Hematopoietic multipotent progenitor cell treated with erythropoietin and hydrocortisone succinate and interleukin-3 and kit ligand, for 15 days (in vitro differentiated cells): ENCODE data around the gene SGIP1.

Source experiments
- DNase-seq: peaks from one replicate; pipeline ENCODE4 v3.0.0-alpha.2; 2015; ENCODE audit warnings: low spot score

The SGIP1 gene, protein sequence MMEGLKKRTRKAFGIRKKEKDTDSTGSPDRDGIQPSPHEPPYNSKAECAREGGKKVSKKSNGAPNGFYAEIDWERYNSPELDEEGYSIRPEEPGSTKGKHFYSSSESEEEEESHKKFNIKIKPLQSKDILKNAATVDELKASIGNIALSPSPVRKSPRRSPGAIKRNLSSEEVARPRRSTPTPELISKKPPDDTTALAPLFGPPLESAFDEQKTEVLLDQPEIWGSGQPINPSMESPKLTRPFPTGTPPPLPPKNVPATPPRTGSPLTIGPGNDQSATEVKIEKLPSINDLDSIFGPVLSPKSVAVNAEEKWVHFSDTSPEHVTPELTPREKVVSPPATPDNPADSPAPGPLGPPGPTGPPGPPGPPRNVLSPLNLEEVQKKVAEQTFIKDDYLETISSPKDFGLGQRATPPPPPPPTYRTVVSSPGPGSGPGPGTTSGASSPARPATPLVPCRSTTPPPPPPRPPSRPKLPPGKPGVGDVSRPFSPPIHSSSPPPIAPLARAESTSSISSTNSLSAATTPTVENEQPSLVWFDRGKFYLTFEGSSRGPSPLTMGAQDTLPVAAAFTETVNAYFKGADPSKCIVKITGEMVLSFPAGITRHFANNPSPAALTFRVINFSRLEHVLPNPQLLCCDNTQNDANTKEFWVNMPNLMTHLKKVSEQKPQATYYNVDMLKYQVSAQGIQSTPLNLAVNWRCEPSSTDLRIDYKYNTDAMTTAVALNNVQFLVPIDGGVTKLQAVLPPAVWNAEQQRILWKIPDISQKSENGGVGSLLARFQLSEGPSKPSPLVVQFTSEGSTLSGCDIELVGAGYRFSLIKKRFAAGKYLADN

DNA sequence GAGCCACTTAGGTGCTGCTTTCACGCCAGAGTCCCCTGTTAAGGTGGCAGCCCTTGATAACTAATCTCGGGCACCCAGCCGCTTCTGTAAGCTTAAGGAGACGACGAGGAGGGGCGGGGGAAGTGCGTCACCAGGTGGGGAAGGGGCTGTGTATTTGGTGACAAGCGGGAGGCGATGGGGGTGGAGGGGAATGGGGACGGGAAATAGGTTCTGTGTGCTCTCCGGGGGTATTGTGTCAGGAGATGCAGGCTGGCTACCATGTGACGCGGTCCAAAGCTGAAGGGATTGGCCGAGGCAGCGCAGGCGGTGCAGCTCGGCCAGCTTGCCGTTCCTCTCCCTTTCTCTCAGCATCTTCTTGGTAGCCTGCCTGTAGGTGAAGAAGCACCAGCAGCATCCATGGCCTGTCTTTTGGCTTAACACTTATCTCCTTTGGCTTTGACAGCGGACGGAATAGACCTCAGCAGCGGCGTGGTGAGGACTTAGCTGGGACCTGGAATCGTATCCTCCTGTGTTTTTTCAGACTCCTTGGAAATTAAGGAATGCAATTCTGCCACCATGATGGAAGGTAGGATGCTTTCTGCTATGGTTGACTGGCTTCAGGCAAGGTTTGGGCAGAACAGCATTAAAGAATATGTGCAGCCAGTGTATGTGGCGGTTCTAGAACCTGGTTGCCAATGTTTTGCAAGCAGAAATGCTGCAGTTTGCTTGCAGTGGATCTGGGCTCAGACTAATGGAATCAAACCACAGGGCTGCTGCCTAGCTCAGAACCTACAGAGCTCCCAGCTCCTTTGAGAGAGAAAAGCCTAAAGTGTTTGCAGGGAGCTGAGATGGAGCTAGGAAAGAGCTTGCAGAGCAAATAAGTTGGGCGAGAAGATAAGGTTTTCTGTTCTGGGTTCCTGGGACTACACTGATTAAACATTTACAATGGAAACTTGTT lies at the start of gene SGIP1:
Gene SGIP1 (plus strand): TSS at position 350 of the 937 bp plus-strand sequence. CDS start 206 bp downstream, at position 556.
- peak; percentile 56 for DNase-seq

DNA sequence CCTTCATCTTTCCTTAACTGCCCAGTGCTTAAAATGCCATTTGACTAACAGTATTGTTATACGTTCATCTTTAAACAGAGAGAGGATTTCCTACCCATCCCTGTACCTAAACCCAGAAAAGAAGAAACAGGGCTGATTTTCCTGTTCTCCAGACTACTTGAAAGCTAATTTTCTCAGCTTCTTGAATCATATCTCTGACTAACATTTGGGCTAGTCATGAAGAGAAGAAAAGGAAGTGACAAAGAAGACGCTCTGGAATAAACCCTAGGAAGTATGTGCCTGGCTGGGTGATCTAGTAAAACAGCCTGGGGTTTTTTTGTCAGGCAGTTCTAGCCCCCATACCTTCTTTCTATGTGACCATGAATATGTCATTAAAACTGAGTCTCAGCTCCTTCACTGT lies 44.8 kb upstream of the SGIP1 start:
- DNase-seq, result no peak

DNA sequence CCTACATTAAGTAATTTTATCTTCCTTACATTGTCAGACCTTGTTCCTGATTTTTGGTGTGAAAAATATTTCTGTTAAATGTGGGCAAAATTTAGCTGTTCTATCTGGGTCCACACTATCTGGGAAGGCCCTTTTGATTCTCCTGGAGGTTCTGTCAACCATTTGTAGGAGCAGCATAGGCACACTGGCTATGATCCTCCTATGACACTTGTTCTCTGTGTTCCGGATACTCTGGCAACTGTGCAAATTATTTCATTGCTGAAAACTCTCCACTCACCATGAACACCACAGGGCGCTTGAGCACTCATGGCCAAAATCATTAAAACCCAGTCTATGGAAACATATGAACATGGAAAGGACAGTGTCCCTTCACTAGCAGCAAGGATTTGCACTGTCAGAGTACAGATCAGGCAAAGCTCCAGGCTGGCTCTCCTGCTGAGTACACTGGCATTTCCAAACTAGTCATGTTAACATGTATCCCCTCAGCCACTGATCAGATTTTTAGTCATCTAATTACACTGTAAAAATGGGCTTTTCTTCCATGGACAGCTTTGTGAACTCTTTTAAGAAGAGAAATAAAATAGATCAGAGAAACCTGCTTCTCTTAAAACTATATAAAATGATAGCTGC lies 43.9 kb upstream of the SGIP1 start:
- DNase-seq, result no peak

DNA sequence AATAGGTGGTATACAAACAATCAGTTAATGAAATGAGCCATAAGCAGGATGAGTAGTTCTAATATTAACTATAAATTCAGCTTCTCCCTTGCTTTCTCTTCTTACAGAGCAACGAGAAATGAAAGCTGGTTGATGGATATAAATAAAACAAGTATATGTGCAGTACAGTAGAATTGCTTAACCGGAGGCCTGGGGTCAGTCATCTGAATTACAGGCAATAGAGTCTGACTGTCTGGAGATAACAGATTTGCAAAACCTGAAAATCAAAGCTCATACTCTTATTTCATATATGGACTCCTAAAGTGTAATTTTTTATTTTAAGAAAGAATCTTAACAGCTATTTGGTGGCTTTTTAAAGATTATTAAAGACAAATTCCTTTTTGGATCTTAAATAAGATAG lies 43.1 kb upstream of the SGIP1 start:
- no peak for DNase-seq

DNA sequence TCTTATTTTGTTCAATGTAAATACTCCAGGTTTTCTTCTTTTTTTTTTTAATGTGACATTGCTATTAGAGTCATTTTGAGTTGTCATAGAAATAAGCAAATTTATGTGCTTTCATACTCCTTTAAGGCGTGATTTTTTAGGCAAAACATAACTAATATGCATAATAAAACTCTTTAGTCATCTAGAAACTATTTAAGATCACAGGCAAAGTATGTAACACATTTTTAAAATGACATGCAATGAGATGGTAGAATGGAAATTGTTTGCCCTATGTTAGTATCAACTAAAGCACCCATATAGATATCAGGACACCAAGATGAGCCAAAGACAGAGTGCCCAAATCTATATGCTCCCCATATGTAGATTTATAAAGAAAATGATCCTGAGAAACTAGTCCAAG lies 41.5 kb upstream of the SGIP1 start:
- DNase-seq, result no peak

DNA sequence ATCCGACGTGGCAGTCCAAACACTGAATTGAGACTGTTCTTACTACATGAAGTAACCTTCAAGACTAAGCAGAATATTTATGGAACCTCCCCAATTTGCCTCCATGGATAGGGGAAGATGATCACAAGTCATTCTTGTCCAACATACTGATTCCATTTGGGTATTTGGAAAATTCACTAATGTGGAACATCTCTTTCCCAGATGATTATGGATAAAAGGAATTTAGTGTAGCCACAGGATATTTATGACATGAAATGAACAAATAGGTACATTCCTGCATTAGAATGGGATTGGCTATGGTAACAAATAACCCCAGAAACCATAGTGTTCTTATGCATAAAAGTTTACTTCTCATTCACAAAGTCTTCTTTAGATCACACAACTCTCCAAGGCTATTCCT lies 40.2 kb upstream of the SGIP1 start:
- DNase-seq, result no peak

DNA sequence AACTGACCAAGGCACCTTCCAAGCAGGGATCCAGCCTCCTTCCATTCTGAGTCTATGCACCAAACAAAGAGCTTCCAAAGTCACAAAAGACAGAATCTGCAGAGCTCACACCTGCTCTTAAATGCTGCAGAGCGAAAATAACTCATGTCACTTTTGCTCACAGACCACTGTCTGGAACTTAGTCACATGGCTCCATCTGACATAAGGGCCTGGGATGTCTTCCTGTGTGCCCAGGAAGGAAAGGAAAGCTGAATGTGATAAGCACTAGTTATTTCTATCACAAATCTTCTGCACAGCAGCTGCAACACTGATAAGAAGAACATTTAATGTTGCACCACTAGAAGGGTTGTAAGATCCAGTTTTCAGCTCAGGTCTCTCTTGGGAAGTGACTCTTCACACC lies 39.5 kb upstream of the SGIP1 start:
- no peak for DNase-seq

DNA sequence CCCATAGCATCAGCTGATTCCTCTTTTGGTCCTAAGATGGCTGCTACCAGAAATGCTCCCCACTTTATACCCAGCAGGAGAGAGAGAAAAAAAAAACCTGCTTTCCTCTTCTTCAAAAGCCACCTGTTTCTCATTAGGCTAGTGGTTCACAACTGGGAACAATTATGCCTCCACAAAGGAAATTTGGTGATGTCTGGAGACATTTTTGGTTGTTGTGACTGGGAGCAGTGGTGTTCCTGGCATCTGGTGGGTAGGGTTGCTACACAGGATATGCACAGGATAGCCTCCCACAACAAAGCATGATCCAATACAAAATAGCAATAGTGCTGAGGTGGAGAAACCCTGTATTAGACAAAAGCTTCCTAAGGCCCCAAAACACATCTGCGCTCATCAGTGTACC lies 38.5 kb upstream of the SGIP1 start:
- DNase-seq, result no peak

DNA sequence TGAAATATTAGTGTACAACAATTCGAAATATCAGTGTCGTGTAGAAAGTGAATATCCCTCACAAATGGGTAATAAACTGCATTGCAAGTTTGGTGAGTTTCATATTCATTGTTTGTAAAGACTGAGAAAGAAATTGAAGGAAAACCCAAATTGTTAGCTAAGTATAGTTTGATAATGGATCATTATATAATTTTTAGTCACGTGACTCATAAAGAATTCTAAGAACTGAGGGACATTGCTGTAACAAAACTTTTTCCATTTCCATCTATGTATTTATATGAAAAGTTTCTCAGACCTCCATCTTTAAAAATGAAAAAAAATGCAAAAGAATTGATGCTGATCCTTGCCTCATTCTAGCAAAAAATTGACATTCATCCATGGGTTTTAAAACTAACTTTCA lies 36.0 kb upstream of the SGIP1 start:
- no peak for DNase-seq

DNA sequence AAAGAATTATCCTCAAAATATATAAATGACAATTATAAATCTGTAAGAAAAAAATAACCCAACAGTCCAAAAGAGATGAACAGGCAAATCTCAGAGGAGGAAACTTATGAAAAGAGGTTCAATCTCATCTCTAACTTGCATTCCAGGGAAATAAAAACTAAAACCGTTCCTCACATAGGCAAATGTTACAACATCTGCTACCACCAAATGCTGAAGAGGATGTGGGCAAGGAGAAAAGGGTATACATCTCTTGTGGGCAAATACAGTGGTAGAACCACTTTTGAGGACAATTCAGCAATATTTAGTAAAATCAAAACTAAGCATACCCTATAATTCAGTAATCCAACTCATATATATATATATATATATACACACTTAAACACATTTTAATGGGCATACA lies 33.7 kb upstream of the SGIP1 start:
- DNase-seq, result no peak

DNA sequence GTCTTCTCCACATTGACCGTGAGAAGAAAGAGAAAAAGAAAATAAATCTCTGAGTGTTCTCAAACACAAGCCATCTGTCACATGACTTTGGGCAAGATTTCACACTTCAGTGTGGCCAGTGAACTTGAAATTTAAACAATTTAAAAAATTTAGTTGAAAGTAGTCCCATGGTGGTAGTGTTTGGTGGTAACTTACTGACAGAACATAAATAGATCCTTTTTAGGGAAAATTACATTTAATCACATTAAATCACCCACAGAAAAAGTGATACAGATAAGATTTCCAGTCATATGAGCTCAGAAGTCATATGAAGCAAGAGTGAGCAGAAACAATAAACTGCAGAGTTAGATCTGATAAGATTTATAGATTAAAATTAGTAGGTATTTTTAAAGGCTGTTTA lies 31.9 kb upstream of the SGIP1 start:
- DNase-seq, result no peak

DNA sequence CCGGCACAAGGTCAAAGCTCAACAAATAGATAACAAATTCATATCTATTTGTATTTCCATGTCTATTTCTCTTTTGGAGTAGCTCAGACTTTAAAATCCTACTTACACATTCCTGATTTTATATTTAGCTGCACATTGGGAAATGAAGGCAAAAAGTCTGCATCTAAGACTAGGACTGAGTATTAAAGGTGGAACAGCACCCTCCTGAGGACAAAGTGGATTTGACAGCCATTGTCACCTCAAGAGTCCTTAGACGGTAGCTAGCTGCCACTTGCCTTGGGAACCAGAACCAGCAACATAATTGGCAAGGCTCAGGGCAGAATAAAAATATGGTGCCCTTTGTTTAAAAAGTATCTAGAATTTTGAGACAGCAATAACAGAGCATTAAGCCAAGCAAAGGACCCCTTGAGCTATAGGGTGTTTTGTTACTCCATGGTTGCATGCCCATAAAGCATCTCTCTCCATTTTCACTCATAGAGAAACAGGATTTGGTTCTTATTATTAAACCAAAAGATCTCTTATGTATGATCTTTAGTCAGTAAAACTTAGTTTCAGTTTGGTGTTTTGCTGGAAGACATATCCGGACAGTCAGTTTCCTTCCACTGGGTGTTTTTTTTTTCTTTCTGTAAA lies 30.0 kb upstream of the SGIP1 start:
- DNase-seq, result peak; percentile 19

DNA sequence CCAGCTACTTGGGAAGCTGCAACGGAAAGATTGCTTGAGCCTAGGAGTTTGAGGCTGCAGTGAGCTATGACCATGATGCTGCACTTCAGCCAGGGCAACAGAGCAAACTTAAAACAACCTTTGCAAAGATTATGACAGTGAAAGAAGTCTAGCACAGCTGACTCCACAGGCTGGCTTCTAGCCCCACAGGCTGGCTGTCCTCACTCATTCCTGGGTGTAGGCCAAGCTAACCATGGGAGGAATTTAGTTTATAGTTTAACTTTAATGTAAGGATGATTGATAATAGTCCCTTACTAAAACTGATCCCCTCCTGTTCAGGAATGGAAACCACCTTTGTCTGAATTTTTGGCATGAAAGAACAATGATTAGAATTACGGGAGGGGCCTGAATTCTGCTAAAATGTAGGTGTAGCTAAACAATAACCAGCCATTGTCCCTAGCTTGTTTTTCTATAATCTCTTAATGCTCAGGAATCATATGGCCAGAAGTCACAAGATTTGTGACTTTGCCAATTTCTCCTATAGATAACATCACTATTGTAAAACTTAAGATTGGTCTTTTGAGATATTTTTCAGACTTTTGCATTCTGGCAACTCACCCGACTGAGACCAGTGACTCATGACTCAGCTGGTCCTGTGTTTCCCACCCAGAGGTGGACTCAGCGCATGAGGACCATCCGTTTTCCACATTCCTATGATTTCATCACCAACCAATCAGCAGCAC lies 28.1 kb upstream of the SGIP1 start:
- no peak for DNase-seq

DNA sequence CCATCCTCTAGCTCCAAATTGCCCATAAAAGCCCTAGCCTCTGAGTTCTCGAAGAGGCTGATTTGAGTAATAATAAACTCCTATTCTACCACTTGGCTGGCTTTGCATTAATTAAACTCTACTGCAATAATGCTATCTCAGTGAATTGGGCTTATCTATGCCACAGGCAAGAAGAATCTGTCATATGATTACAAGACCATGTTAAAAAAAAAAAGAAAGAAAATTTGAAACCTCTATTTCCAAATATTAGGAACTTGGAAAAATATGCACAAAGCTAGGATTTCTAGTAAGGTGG lies 27.6 kb upstream of the SGIP1 start:
- no peak for DNase-seq

DNA sequence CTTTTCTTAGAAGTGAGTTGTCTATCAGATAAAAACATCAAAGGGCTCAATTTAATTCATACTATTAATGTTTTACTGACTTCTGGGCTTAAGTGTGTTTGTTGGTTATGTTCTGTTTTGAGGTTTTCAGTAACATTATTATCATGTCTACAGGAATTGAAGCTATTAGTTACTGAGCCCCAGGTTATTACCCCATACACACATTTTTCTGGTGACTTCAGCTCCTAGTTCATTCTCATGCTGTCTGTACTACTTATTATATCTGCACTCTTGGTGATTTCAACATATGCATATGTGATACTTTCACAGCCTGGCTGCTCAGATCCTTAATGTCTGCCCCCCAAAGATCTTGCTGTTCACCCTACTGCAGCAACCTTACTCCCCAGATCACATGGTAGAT lies 27.0 kb upstream of the SGIP1 start:
- DNase-seq, result no peak

DNA sequence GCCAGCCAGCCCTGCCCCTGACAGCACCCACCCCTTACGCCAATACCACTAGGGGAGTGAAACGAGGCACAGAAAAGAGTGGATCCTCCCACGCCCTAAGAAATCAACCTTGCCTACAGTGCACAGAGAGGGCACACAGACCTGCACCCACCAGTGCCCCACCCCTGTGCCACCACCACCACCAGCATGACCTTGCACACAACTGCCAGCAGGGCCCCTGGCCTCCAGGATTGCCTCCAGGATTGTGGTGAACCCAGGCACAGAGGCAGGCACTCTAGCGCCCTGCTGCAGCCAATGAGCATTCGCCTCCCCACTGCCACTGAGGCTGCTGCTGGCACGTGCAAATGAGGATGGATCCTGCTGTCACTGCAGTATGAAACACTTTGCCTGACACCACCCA lies 23.5 kb upstream of the SGIP1 start:
- no peak for DNase-seq

DNA sequence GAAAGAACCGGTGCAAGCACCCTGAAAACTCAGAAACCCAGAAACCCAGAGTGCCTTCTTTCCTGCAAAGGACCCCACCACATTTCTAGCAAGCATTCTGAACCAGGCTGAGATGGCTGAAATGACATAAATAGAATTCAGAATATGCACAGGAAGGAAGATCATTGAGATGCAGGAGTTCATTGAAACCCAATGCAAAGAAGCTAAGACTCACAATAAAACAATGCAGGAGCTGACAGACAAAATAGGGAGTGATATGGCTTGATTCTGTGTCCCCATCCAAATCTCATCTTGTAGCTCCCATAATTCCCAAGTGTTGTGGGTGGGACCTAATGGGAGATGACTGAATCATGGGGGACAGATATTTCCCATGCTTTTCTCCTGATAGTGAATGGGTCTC lies 22.8 kb upstream of the SGIP1 start:
- no peak for DNase-seq

DNA sequence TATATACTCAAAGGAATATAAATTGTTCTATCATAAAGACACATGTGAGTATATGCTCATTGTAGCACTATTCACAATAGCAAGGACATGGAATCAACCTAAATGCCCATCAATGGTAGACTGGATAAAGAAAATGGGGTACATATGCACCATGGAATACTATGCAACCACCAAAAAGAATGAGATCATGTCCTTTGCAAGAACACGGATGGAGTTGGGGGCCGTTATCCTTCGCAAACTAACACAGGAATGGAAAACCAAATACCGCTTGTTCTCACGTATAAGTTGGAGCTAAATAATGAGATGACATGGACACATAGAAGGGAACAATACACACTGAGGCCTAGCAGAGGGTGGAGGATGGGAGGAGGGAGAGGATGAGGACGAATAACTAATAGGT lies 16.0 kb upstream of the SGIP1 start:
- DNase-seq, result no peak

DNA sequence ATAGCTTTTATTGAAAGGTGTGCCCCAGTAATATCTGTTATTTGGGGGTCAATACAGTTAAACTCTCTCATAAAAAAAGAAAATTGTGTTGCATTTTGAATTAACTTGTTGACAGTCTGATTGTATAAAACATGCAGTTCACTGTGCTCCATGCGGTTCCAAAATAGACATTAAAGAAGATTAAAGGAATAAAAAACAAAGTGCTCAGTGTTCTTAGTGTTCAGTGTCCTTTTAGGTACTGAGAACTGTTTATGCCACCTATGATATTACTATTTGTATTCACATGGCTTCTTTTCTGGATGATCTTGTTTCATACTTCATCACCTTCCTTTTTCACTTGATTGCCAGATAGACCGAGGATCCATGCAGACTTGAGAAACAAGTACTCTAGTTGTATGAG lies 15.3 kb upstream of the SGIP1 start:
- no peak for DNase-seq

DNA sequence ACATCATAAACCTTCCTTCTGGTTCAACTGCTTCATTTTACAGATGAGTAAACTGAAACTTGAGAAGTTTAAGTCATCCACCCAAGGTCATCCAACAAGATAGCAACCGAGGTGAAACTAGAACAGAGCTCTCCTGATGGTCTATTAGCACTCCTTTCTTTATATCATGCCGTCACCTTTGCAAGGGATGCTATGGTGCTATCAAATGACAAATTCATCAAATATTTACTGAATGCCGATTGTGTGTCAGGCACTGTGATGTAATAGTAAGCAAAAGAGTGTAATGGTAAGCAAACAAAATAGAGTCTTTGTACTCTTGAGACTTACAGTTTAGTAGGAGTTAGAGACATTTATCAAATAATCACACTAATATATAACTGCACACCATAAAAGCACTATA lies 14.0 kb upstream of the SGIP1 start:
- no peak for DNase-seq

DNA sequence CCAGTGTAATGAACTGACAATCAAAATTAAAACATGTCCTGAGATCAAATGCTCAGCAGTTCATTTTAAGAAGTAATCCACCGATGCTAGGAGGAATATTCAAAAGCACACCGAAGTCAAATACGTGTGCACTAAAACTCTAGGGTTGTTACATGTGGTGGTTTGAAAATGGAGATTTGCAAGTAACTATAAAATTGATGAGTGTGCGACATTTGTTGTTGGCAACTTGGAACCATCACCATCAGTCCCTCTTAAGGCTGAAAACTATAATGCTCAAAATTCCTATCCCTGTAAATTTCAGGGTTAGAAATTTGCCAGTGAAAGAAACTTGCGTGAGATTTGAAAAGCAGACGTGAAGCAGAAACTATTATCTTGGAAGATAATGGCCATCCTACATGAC lies 13.3 kb upstream of the SGIP1 start:
- no peak for DNase-seq
